Adrenal gland (tissue), 5 donors: ENCODE measurements around the gene MFRP.

Experiments
- CTCF ChIP-seq, 6 experiments: fragments of 450-650 bp in 4 of 6; fragments of 200-600 bp in 2 of 6; sonication (generic) in 1 of 6; IDR thresholded peaks; 1 replicate in 5 of 6; 2 replicates in 1 of 6; pipeline versions ENCODE4 v1.5.1 to v1.8.0; 2016 to 2021; ENCODE audit warnings: antibody characterized with exemption in 6 of 6, mild to moderate bottlenecking in 2 of 6, moderate library complexity in 1 of 6
- POLR2A ChIP-seq, 2 donors: fragments of 450-650 bp; IDR thresholded peaks; one replicate each; pipeline ENCODE4 v1.6.1; 2017; ENCODE audit warnings: antibody characterized with exemption in 2 of 2, mild to moderate bottlenecking in 2 of 2, moderate library complexity in 1 of 2
- donor health status: DM: no; HTN: no; CAD: no.

- TF ChIP-seq CTCF (IDR thresholded peaks at IDR 0.05) (no peak), POLR2A (IDR thresholded peaks at IDR 0.05) (no peak)
Observed at GRCh38 chr11:119359365-119360214, 13.1 kb upstream of the MFRP start.
